Measurements from ENCODE around the gene DAPK2.

DNA sequence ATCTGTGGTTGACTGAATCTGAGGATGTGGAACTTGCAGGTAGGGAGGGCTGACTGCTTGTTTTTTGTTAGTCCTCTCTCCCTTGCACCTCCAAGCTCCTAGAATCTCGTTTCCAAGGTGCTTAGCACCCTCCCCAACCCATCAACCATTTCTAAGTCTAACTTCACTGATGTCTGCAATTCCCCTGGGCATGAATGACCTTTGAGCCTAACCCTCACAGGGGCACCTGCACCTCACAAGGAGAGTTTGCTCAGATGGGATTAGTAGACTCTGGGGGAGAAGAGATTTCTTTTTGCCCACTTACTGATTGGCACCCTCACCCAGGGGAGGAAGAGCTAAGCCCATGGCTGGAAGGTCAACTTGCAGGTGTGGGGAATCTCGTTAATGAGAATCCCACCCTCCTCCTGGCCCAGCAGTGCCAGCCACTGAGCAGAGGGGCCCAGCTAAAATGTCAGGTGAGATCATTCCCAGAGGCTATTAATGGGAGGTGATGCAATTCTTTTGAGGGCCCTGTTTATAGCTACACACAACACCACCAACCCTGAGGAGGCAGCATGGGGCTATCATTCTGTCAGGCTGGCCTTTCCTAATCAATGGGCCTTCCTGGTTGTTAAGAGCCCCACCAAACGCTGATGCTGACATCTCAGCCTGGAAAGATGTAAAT, 130.9 kb downstream of the DAPK2 start:
- TF ChIP-seq, protein P1, sequence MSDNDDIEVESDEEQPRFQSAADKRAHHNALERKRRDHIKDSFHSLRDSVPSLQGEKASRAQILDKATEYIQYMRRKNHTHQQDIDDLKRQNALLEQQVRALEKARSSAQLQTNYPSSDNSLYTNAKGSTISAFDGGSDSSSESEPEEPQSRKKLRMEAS (IDR thresholded peaks at IDR 0.05), result no peak
- no peak for TF ChIP-seq MAZ (IDR thresholded peaks at IDR 0.05; ENCODE audit: borderline replicate concordance, low read depth, low read length)
- TF ChIP-seq MAZ (CRISPR knock-in tag; IDR thresholded peaks at IDR 0.05; ENCODE audit: low read depth), result no peak
- TF ChIP-seq NR2C2 (CRISPR knock-in tag; IDR thresholded peaks at IDR 0.05; ENCODE audit: borderline replicate concordance), result no peak
- no peak for TF ChIP-seq TBX2 (CRISPR knock-in tag; IDR thresholded peaks at IDR 0.05; ENCODE audit: borderline replicate concordance)
- TF ChIP-seq, protein P2, sequence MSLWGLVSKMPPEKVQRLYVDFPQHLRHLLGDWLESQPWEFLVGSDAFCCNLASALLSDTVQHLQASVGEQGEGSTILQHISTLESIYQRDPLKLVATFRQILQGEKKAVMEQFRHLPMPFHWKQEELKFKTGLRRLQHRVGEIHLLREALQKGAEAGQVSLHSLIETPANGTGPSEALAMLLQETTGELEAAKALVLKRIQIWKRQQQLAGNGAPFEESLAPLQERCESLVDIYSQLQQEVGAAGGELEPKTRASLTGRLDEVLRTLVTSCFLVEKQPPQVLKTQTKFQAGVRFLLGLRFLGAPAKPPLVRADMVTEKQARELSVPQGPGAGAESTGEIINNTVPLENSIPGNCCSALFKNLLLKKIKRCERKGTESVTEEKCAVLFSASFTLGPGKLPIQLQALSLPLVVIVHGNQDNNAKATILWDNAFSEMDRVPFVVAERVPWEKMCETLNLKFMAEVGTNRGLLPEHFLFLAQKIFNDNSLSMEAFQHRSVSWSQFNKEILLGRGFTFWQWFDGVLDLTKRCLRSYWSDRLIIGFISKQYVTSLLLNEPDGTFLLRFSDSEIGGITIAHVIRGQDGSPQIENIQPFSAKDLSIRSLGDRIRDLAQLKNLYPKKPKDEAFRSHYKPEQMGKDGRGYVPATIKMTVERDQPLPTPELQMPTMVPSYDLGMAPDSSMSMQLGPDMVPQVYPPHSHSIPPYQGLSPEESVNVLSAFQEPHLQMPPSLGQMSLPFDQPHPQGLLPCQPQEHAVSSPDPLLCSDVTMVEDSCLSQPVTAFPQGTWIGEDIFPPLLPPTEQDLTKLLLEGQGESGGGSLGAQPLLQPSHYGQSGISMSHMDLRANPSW (CRISPR knock-in tag; IDR thresholded peaks at IDR 0.05; ENCODE audit: borderline replicate concordance), result no peak
- no peak for TF ChIP-seq U2AF2 (IDR thresholded peaks at IDR 0.05; ENCODE audit: low read depth, low read length)
- TF ChIP-seq, protein P3, sequence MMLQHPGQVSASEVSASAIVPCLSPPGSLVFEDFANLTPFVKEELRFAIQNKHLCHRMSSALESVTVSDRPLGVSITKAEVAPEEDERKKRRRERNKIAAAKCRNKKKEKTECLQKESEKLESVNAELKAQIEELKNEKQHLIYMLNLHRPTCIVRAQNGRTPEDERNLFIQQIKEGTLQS (CRISPR knock-in tag; IDR thresholded peaks at IDR 0.05), result no peak
- TF ChIP-seq, protein P4, sequence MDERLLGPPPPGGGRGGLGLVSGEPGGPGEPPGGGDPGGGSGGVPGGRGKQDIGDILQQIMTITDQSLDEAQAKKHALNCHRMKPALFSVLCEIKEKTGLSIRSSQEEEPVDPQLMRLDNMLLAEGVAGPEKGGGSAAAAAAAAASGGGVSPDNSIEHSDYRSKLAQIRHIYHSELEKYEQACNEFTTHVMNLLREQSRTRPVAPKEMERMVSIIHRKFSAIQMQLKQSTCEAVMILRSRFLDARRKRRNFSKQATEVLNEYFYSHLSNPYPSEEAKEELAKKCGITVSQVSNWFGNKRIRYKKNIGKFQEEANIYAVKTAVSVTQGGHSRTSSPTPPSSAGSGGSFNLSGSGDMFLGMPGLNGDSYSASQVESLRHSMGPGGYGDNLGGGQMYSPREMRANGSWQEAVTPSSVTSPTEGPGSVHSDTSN (CRISPR knock-in tag; IDR thresholded peaks at IDR 0.05), result no peak
- no peak for TF ChIP-seq KLF13 (CRISPR knock-in tag; IDR thresholded peaks at IDR 0.05)
- TF ChIP-seq ZNF510 (CRISPR knock-in tag; IDR thresholded peaks at IDR 0.05; ENCODE audit: low read depth), result no peak

All from HepG2 (cell line).